Measurements from ENCODE around the gene MACF1. TPM values are rescaled to one million over a fixed set of nuclear protein-coding genes. Genes with fewer than 3 reads are reported as not detected.

MACF1 gene
- total RNA-seq, 1 donor from 2014 or later, result 657 TPM

- H3K27me3 Mint-ChIP-seq (ENCODE audit: unreplicated experiment), result peaks cover 4% of the 10 kb centered on the region
- DNase-seq, result no peak
- no peak for TF ChIP-seq CTCF (IDR thresholded peaks at IDR 0.05; ENCODE audit: partially characterized antibody, unreplicated experiment)
- H3K4me1 Mint-ChIP-seq (ENCODE audit: low read depth, unreplicated experiment), result peaks cover 31% of the 10 kb centered on the region
- H3K27ac Mint-ChIP-seq (ENCODE audit: unreplicated experiment), result no peak overlapping the region
- no peak overlapping the region for H3K4me3 Mint-ChIP-seq (ENCODE audit: unreplicated experiment)
- H3K36me3 Mint-ChIP-seq (ENCODE audit: unreplicated experiment), result no peaks in the 10 kb centered on the region
- H3K9me3 Mint-ChIP-seq (ENCODE audit: unreplicated experiment), result no peaks in the 10 kb centered on the region
Measured at GRCh38 chr1:39178541-39179431, 25.7 kb upstream of the MACF1 start.

GRCh38 chr1:39181311-39181710, 23.2 kb upstream of the MACF1 start:
- H3K9me3 Mint-ChIP-seq (ENCODE audit: unreplicated experiment), result peaks cover 4% of the 10 kb centered on the region
- peaks cover 35% of the 10 kb centered on the region for H3K4me1 Mint-ChIP-seq (ENCODE audit: low read depth, unreplicated experiment)
- H3K4me3 Mint-ChIP-seq (ENCODE audit: unreplicated experiment), result no peak overlapping the region
- H3K36me3 Mint-ChIP-seq (ENCODE audit: unreplicated experiment), result peaks cover 4% of the 10 kb centered on the region
- peaks cover 5% of the 10 kb centered on the region for H3K27me3 Mint-ChIP-seq (ENCODE audit: unreplicated experiment)
- no peak for DNase-seq
- TF ChIP-seq CTCF (IDR thresholded peaks at IDR 0.05; ENCODE audit: partially characterized antibody, unreplicated experiment), result no peak
- no peak overlapping the region for H3K27ac Mint-ChIP-seq (ENCODE audit: unreplicated experiment)

GRCh38 chr1:39182804-39183203, 21.7 kb upstream of the MACF1 start:
- peaks cover 4% of the 10 kb centered on the region for H3K36me3 Mint-ChIP-seq (ENCODE audit: unreplicated experiment)
- no peak overlapping the region for H3K27ac Mint-ChIP-seq (ENCODE audit: unreplicated experiment)
- H3K4me3 Mint-ChIP-seq (ENCODE audit: unreplicated experiment), result no peak overlapping the region
- peaks cover 6% of the 10 kb centered on the region for H3K9me3 Mint-ChIP-seq (ENCODE audit: unreplicated experiment)
- peaks cover 5% of the 10 kb centered on the region for H3K27me3 Mint-ChIP-seq (ENCODE audit: unreplicated experiment)
- H3K4me1 Mint-ChIP-seq (ENCODE audit: low read depth, unreplicated experiment), result peaks cover 38% of the 10 kb centered on the region
- no peak for DNase-seq
- TF ChIP-seq CTCF (IDR thresholded peaks at IDR 0.05; ENCODE audit: partially characterized antibody, unreplicated experiment), result no peak

GRCh38 chr1:39183503-39184353, 20.8 kb upstream of the MACF1 start:
- Mint-ChIP-seq H3K36me3 (ENCODE audit: unreplicated experiment) (peaks cover 4% of the 10 kb centered on the region), H3K27me3 (ENCODE audit: unreplicated experiment) (peaks cover 5% of the 10 kb centered on the region), H3K9me3 (ENCODE audit: unreplicated experiment) (peaks cover 6% of the 10 kb centered on the region), H3K4me1 (ENCODE audit: low read depth, unreplicated experiment) (peaks cover 33% of the 10 kb centered on the region), H3K4me3 (ENCODE audit: unreplicated experiment) (peak overlapping the region; percentile 3), H3K27ac (ENCODE audit: unreplicated experiment) (peak overlapping the region; percentile 20)
- no peak for DNase-seq
- TF ChIP-seq CTCF (IDR thresholded peaks at IDR 0.05; ENCODE audit: partially characterized antibody, unreplicated experiment), result peak; percentile 23
